ENCODE results near the gene GID4. TPM values are rescaled to one million over a fixed set of nuclear protein-coding genes. Genes with fewer than 3 reads are reported as not detected.
A peak's percentile ranks its signal among the peaks of the same experiment; 100 is the strongest.

Gene GID4
- total and polyA plus RNA-seq, 2 of the 13 experiments (the other 11 are each of a cell fraction or from before 2014, with no cell fraction given): 4.3 to 6.1 TPM

- TF ChIP-seq E2F2 (CRISPR knock-in tag; IDR thresholded peaks at IDR 0.05; ENCODE audit: borderline replicate concordance) (no peak), HMG20A (CRISPR knock-in tag; IDR thresholded peaks at IDR 0.05; ENCODE audit: borderline replicate concordance) (peak; percentile 47; the same call in 1 of the 2 replicates), HMG20B (CRISPR knock-in tag; conservative IDR thresholded peaks at IDR 0.05) (0 out of 2 replicates have a peak, but pooled peaks have one; percentile 63), ZNF790 (CRISPR knock-in tag; IDR thresholded peaks at IDR 0.05; ENCODE audit: borderline replicate concordance) (no peak), ZBTB33 (CRISPR knock-in tag; IDR thresholded peaks at IDR 0.05) (no peak), SALL1 (CRISPR knock-in tag; IDR thresholded peaks at IDR 0.05) (peak; percentile 27; the same call in 1 of the 2 replicates), SMAD3 (CRISPR knock-in tag; IDR thresholded peaks at IDR 0.05) (no peak), ZNF891 (CRISPR knock-in tag; IDR thresholded peaks at IDR 0.05) (no peak), MZF1 (CRISPR knock-in tag; IDR thresholded peaks at IDR 0.05; ENCODE audit: borderline replicate concordance) (no peak), ADNP (CRISPR knock-in tag; IDR thresholded peaks at IDR 0.05) (no peak), SOX6 (IDR thresholded peaks at IDR 0.05) (no peak), SOX6 (CRISPR knock-in tag; IDR thresholded peaks at IDR 0.05) (peak; percentile 95), ATF2 (CRISPR knock-in tag; IDR thresholded peaks at IDR 0.05) (peak; percentile 32; the same call in 1 of the 2 replicates), TCF7 (IDR thresholded peaks at IDR 0.05; ENCODE audit: low read depth) (0 out of 2 replicates have a peak, but pooled peaks have one; percentile 13), REPIN1 (CRISPR knock-in tag; IDR thresholded peaks at IDR 0.05; ENCODE audit: borderline replicate concordance, low read depth) (peak; percentile 22; the same call in 1 of the 2 replicates), NFIB (CRISPR knock-in tag; IDR thresholded peaks at IDR 0.05; ENCODE audit: borderline replicate concordance) (no peak), ELK4 (CRISPR knock-in tag; IDR thresholded peaks at IDR 0.05; ENCODE audit: borderline replicate concordance) (no peak), ZNF264 (CRISPR knock-in tag; IDR thresholded peaks at IDR 0.05) (no peak; the same call in 1 of the 2 replicates), ZNF20 (CRISPR knock-in tag; IDR thresholded peaks at IDR 0.05) (no peak), TCF12 (IDR thresholded peaks at IDR 0.05) (no peak), TCF12 (CRISPR knock-in tag; IDR thresholded peaks at IDR 0.05) (no peak), ETS1 (CRISPR knock-in tag; IDR thresholded peaks at IDR 0.05) (no peak), ELF3 (CRISPR knock-in tag; IDR thresholded peaks at IDR 0.05) (peak; percentile 55; the same call in 1 of the 2 replicates), CAMTA2 (CRISPR knock-in tag; IDR thresholded peaks at IDR 0.05; ENCODE audit: borderline replicate concordance) (no peak)
These were observed 21.2 kb upstream of the GID4 start (continued) for GRCh38 chr17:18017958-18018357.

Measured in HepG2 (cell line).